ENCODE data around the gene DBI.

Gene DBI

DNA sequence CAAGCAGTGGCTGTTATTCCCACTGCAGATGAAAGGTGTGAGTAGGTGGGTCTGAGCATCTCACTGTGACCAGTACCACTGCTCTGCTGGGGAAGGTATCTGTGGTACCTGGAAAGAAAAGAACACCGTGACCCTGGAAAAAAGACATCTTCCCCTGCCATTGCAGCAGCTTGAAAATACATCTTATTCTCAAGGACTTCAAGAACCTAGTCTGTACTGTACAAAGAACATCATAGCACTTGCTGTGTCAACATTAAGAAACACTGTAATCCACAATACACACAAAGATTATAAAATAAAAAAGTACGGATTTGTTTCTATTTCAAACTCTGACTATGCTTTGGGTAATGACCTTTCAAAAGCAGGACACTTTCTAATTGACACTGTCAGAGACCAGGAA lies 29.0 kb upstream of the DBI start:
- no peaks in the 10 kb centered on the region for H3K9me3 ChIP-seq (ENCODE audit: control insufficient read depth in 2 of 2, low read length in 2 of 2)

DNA sequence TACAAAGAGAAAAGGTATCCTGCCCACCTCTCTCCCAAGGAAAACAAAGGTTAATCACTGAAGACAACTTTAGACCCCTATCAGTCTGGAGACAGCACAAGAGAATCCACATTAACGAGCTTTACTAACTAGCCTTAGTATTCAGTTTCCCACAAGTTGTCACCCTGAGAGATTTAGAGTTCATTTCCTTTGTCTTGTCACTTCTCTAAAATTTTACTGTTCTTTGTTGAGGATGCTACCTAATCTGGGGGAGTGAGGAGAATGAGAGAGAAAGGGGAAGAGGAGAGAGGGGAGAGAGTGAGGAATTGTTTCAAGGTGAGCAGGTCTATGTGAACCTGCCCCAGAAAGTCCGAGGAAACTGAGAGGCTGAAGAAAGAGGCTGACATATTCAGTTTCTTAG lies 28.5 kb upstream of the DBI start:
- no peaks in the 10 kb centered on the region for H3K36me3 ChIP-seq (ENCODE audit: control insufficient read depth in 2 of 2, insufficient read depth in 2 of 2, low read length in 2 of 2)
- H3K27me3 ChIP-seq (ENCODE audit: control insufficient read depth in 2 of 2, insufficient read depth in 2 of 2, low read length in 2 of 2) = no peaks in the 10 kb centered on the region
- H3K9ac ChIP-seq (ENCODE audit: low read depth in 1 of 2, low read length in 2 of 2) = no peak overlapping the region
- H3K4me1 ChIP-seq (ENCODE audit: control insufficient read depth in 2 of 2, insufficient read depth in 2 of 2, low read length in 2 of 2) = no peaks in the 10 kb centered on the region
- H3K9me3 ChIP-seq (ENCODE audit: control insufficient read depth in 2 of 2, low read length in 2 of 2) = no peaks in the 10 kb centered on the region
- no peak overlapping the region for H3K27ac ChIP-seq (ENCODE audit: low read depth in 2 of 2, low read length in 2 of 2)
- H3K4me3 ChIP-seq (ENCODE audit: low read length in 2 of 2) = no peak overlapping the region

More for the DNA sequence above, 29.0 kb upstream of the DBI start:
- H3K27ac ChIP-seq (ENCODE audit: low read depth in 2 of 2, low read length in 2 of 2) = no peak overlapping the region
- no peak overlapping the region for H3K9ac ChIP-seq (ENCODE audit: low read depth in 1 of 2, low read length in 2 of 2)
- no peaks in the 10 kb centered on the region for H3K4me1 ChIP-seq (ENCODE audit: control insufficient read depth in 2 of 2, insufficient read depth in 2 of 2, low read length in 2 of 2)
- H3K27me3 ChIP-seq (ENCODE audit: control insufficient read depth in 2 of 2, insufficient read depth in 2 of 2, low read length in 2 of 2) = no peaks in the 10 kb centered on the region
- no peak overlapping the region for H3K4me3 ChIP-seq (ENCODE audit: low read length in 2 of 2)
- no peaks in the 10 kb centered on the region for H3K36me3 ChIP-seq (ENCODE audit: control insufficient read depth in 2 of 2, insufficient read depth in 2 of 2, low read length in 2 of 2)

DNA sequence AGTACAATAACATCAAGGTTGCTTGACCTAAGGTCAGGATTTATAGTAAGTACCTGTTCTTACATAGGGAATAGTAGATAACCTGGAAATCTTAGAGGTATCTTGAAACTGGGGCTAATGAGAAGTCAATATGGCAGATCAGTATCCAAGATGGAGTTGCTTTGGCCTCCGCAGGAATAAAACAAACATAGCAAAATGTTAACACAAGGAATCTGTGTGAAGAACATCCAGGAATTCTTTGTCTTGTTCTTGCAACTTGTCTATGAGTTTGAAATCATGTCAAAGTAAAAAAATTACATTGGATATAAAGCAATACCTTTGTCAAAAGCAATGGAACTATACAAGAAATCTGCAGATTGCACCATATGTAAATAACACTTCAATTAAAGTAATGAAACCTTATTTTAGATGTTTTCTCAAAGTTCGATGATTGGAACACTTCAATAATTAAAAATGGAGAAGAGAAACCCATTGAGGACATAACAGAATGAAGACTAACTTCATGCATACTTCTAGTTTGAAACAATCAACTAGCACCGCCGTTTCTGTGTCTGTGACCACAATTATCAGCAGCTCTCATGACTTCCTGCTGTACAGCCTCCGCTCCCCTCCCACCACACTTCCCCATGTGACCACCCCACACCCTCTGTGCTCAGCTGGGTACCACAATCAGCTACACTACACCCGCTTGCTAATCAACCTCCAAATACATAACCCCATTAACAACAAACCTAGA lies 27.8 kb upstream of the DBI start:
- Histone ChIP-seq H3K27me3 (ENCODE audit: control insufficient read depth in 2 of 2, insufficient read depth in 2 of 2, low read length in 2 of 2) (no peaks in the 10 kb centered on the region), H3K27ac (ENCODE audit: low read depth in 2 of 2, low read length in 2 of 2) (no peak overlapping the region), H3K36me3 (ENCODE audit: control insufficient read depth in 2 of 2, insufficient read depth in 2 of 2, low read length in 2 of 2) (no peaks in the 10 kb centered on the region), H3K4me3 (ENCODE audit: low read length in 2 of 2) (no peak overlapping the region), H3K9ac (ENCODE audit: low read depth in 1 of 2, low read length in 2 of 2) (no peak overlapping the region), H3K4me1 (ENCODE audit: control insufficient read depth in 2 of 2, insufficient read depth in 2 of 2, low read length in 2 of 2) (no peaks in the 10 kb centered on the region), H3K9me3 (ENCODE audit: control insufficient read depth in 2 of 2, low read length in 2 of 2) (no peaks in the 10 kb centered on the region)

DNA sequence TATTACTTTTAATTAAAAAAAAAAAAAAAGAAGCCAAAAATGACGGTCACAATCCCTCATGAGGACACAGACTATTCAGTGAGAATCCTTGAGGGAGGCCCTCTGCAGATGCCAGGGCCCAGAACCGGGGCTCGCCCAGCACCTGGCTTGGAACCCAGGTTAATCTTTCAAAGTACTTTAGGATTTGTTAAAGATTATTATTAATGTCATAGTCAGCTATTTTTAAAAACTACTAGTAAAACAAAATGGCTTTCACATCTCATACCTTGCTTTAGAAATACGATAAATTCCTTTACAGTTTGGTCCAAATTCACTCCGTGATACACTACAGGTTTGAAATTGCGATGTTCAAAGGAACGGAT lies 27.2 kb upstream of the DBI start:
- Histone ChIP-seq H3K9me3 (ENCODE audit: control insufficient read depth in 2 of 2, low read length in 2 of 2) (no peaks in the 10 kb centered on the region), H3K4me1 (ENCODE audit: control insufficient read depth in 2 of 2, insufficient read depth in 2 of 2, low read length in 2 of 2) (no peaks in the 10 kb centered on the region)

DNA sequence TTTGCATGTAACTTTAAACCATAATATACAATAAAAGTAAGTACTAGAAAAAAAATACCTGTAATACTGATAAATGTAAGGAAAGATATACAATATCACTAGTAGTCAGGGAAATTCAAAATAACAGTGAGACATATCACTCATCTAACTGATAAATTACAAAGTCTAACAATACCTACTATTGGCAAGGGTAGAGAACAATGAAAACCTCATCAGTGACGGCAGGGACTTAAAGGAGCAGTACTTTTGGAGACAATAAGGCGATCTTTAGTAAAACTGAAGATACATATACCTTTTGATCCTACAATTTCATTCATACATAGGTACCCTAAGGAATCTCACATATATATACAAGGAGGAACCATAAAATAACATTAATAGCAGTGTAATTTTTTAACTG lies 25.1 kb upstream of the DBI start:
- H3K9me3 ChIP-seq (ENCODE audit: control insufficient read depth in 2 of 2, low read length in 2 of 2) = no peaks in the 10 kb centered on the region
- no peak overlapping the region for H3K4me3 ChIP-seq (ENCODE audit: low read length in 2 of 2)
- H3K4me1 ChIP-seq (ENCODE audit: control insufficient read depth in 2 of 2, insufficient read depth in 2 of 2, low read length in 2 of 2) = no peaks in the 10 kb centered on the region
- no peak overlapping the region for H3K27ac ChIP-seq (ENCODE audit: low read depth in 2 of 2, low read length in 2 of 2)
- no peaks in the 10 kb centered on the region for H3K27me3 ChIP-seq (ENCODE audit: control insufficient read depth in 2 of 2, insufficient read depth in 2 of 2, low read length in 2 of 2)
- H3K9ac ChIP-seq (ENCODE audit: low read depth in 1 of 2, low read length in 2 of 2) = no peak overlapping the region
- H3K36me3 ChIP-seq (ENCODE audit: control insufficient read depth in 2 of 2, insufficient read depth in 2 of 2, low read length in 2 of 2) = no peaks in the 10 kb centered on the region

More for the DNA sequence above, 27.2 kb upstream of the DBI start:
- H3K9ac ChIP-seq (ENCODE audit: low read depth in 1 of 2, low read length in 2 of 2) = no peak overlapping the region
- H3K27ac ChIP-seq (ENCODE audit: low read depth in 2 of 2, low read length in 2 of 2) = no peak overlapping the region
- H3K36me3 ChIP-seq (ENCODE audit: control insufficient read depth in 2 of 2, insufficient read depth in 2 of 2, low read length in 2 of 2) = no peaks in the 10 kb centered on the region
- H3K4me3 ChIP-seq (ENCODE audit: low read length in 2 of 2) = no peak overlapping the region
- no peaks in the 10 kb centered on the region for H3K27me3 ChIP-seq (ENCODE audit: control insufficient read depth in 2 of 2, insufficient read depth in 2 of 2, low read length in 2 of 2)

DNA sequence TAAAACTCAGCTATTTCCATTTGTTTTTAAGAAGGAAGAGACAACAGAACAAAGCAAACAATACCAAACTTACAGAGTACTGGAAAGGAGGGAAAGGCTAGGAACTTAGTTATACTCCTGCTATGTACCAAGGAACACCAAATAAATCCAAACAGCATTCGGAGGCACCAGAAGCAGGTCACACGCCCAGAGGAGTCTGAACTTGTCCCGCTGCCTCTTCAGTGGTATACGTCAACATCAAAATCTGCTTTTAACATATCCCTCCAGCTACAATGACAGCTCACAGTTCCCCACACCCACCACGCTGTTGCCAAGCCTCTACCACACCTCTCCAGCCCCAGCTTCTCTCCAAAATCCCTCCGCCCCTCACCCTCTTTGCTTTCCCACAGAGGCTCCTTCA lies 17.5 kb upstream of the DBI start:
- Histone ChIP-seq H3K4me3 (ENCODE audit: low read length in 2 of 2) (no peak overlapping the region), H3K27ac (ENCODE audit: low read depth in 2 of 2, low read length in 2 of 2) (no peak overlapping the region), H3K4me1 (ENCODE audit: control insufficient read depth in 2 of 2, insufficient read depth in 2 of 2, low read length in 2 of 2) (no peaks in the 10 kb centered on the region), H3K27me3 (ENCODE audit: control insufficient read depth in 2 of 2, insufficient read depth in 2 of 2, low read length in 2 of 2) (no peaks in the 10 kb centered on the region), H3K9ac (ENCODE audit: low read depth in 1 of 2, low read length in 2 of 2) (no peak overlapping the region), H3K9me3 (ENCODE audit: control insufficient read depth in 2 of 2, low read length in 2 of 2) (no peaks in the 10 kb centered on the region), H3K36me3 (ENCODE audit: control insufficient read depth in 2 of 2, insufficient read depth in 2 of 2, low read length in 2 of 2) (no peaks in the 10 kb centered on the region)

DNA sequence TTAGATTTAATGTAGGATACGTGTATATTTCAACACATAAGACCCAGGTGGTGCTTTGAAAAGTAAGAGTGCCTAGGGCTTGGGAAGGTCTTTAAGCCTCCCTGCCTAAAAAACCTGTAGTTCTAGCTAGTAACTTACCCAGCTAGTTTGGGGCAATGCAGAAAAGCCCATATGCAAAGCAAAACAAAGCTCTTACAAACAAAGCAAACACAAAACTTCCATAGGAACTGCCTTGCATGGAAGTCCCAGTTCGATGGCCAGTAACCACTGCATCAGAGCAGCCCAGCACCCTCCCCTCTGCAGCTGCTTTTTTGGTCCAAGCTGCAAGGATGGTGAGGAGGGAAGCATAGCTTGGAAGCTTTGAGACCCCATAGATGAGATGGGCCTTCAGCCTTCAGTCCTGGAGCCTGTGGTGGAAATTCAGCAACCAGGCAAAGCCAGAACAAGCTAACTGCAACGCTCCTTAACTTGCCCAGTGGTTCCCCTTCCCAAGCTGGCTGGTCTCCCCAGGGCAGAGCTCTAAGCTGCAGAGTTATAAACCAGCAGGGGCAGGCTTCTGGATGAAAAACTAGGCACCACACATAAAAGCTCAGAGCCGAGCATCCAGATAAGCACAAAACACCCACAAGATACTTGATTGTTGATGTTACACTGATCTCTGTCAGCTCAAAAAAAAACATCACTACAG lies 16.3 kb upstream of the DBI start:
- Histone ChIP-seq H3K9me3 (ENCODE audit: control insufficient read depth in 2 of 2, low read length in 2 of 2) (no peaks in the 10 kb centered on the region), H3K9ac (ENCODE audit: low read depth in 1 of 2, low read length in 2 of 2) (no peak overlapping the region), H3K36me3 (ENCODE audit: control insufficient read depth in 2 of 2, insufficient read depth in 2 of 2, low read length in 2 of 2) (no peaks in the 10 kb centered on the region), H3K27ac (ENCODE audit: low read depth in 2 of 2, low read length in 2 of 2) (no peak overlapping the region), H3K27me3 (ENCODE audit: control insufficient read depth in 2 of 2, insufficient read depth in 2 of 2, low read length in 2 of 2) (no peaks in the 10 kb centered on the region), H3K4me1 (ENCODE audit: control insufficient read depth in 2 of 2, insufficient read depth in 2 of 2, low read length in 2 of 2) (no peaks in the 10 kb centered on the region), H3K4me3 (ENCODE audit: low read length in 2 of 2) (no peak overlapping the region)

DNA sequence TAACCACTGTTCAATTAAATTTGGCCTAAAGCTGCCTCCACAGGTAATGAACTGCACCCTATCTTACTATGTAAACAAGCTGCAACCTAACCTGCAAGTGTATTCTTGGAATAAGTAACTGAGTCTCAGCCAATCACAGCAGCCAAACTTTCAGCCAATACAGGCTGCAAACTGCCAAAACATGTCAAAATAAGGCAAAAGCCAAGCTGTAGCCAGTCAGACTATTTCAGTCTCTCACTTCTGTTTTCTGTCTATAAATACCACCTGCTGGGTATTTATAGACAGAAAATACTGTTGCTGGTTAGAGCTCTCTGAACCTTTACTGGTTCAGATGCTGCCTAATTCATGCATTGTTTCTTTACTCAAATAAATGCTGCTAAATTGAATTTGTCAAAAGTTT lies 14.4 kb upstream of the DBI start:
- Histone ChIP-seq H3K27me3 (ENCODE audit: control insufficient read depth in 2 of 2, insufficient read depth in 2 of 2, low read length in 2 of 2) (no peaks in the 10 kb centered on the region), H3K9ac (ENCODE audit: low read depth in 1 of 2, low read length in 2 of 2) (no peak overlapping the region), H3K4me3 (ENCODE audit: low read length in 2 of 2) (no peak overlapping the region), H3K9me3 (ENCODE audit: control insufficient read depth in 2 of 2, low read length in 2 of 2) (no peaks in the 10 kb centered on the region), H3K4me1 (ENCODE audit: control insufficient read depth in 2 of 2, insufficient read depth in 2 of 2, low read length in 2 of 2) (no peaks in the 10 kb centered on the region), H3K36me3 (ENCODE audit: control insufficient read depth in 2 of 2, insufficient read depth in 2 of 2, low read length in 2 of 2) (no peaks in the 10 kb centered on the region), H3K27ac (ENCODE audit: low read depth in 2 of 2, low read length in 2 of 2) (no peak overlapping the region)

DNA sequence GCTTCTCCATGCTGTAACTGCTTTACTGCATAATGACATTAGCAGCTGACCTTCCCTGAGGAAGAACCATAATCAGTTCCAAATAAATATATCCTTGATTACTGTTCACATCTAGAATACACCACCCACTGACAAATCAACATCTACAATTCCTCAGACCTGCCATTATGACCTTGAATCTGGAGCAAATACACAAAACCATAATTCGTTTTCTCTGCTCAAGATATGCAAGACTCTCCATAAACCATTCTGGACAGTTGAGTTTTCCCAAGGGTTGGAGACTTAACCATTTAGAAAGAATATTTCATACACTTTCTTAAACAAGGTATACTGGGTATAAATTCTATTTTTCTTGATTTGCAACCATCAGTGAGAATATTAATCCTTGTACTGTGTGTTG lies 11.9 kb upstream of the DBI start:
- H3K4me3 ChIP-seq (ENCODE audit: low read length in 2 of 2) = no peak overlapping the region
- H3K9ac ChIP-seq (ENCODE audit: low read depth in 1 of 2, low read length in 2 of 2) = no peak overlapping the region
- no peak overlapping the region for H3K27ac ChIP-seq (ENCODE audit: low read depth in 2 of 2, low read length in 2 of 2)
- no peaks in the 10 kb centered on the region for H3K36me3 ChIP-seq (ENCODE audit: control insufficient read depth in 2 of 2, insufficient read depth in 2 of 2, low read length in 2 of 2)
- no peaks in the 10 kb centered on the region for H3K4me1 ChIP-seq (ENCODE audit: control insufficient read depth in 2 of 2, insufficient read depth in 2 of 2, low read length in 2 of 2)
- H3K9me3 ChIP-seq (ENCODE audit: control insufficient read depth in 2 of 2, low read length in 2 of 2) = no peaks in the 10 kb centered on the region
- no peaks in the 10 kb centered on the region for H3K27me3 ChIP-seq (ENCODE audit: control insufficient read depth in 2 of 2, insufficient read depth in 2 of 2, low read length in 2 of 2)

DNA sequence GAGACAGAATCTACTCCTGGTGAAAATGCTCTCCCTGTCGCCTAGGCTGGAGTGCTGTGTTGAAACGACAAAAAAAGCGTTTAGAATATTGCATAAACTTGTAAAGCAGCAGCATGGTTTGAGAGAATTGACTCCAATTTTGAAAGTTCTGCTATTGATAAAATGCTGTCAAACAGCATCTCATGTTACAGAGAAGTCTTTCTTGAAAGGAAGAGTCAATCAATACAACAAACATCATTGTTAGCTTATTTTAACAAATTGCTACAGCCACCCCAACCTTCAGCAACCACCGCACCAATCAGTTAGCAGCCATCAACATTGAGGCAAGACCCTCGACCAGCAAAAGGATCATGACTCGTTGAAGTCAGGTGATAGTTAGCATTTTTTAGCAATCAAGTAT lies 7.0 kb upstream of the DBI start:
- no peak overlapping the region for H3K27ac ChIP-seq (ENCODE audit: low read depth in 2 of 2, low read length in 2 of 2)
- H3K4me3 ChIP-seq (ENCODE audit: low read length in 2 of 2) = no peak overlapping the region
- H3K4me1 ChIP-seq (ENCODE audit: control insufficient read depth in 2 of 2, insufficient read depth in 2 of 2, low read length in 2 of 2) = peaks cover 0 to 6% of the 10 kb centered on the region in 2 donors
- H3K36me3 ChIP-seq (ENCODE audit: control insufficient read depth in 2 of 2, insufficient read depth in 2 of 2, low read length in 2 of 2) = no peaks in the 10 kb centered on the region
- no peaks in the 10 kb centered on the region for H3K27me3 ChIP-seq (ENCODE audit: control insufficient read depth in 2 of 2, insufficient read depth in 2 of 2, low read length in 2 of 2)
- H3K9me3 ChIP-seq (ENCODE audit: control insufficient read depth in 2 of 2, low read length in 2 of 2) = no peaks in the 10 kb centered on the region
- no peak overlapping the region for H3K9ac ChIP-seq (ENCODE audit: low read depth in 1 of 2, low read length in 2 of 2)
